Measurements from ENCODE around the gene REV3L.
"Not testable (repeated sequence)": the region's sequence is repeated elsewhere in the genome, so short reads cannot be mapped to it uniquely, and the experiment has no call there.

REV3L gene

GRCh38 chr6:111515259-111515658 is 32.2 kb upstream of the REV3L start:
- no peak for DNase-seq (ENCODE audit: low read depth)
- no peak overlapping the region for H3K4me3 ChIP-seq (ENCODE audit: control insufficient read depth, low read depth, low read length)
- TF ChIP-seq, protein P1, sequence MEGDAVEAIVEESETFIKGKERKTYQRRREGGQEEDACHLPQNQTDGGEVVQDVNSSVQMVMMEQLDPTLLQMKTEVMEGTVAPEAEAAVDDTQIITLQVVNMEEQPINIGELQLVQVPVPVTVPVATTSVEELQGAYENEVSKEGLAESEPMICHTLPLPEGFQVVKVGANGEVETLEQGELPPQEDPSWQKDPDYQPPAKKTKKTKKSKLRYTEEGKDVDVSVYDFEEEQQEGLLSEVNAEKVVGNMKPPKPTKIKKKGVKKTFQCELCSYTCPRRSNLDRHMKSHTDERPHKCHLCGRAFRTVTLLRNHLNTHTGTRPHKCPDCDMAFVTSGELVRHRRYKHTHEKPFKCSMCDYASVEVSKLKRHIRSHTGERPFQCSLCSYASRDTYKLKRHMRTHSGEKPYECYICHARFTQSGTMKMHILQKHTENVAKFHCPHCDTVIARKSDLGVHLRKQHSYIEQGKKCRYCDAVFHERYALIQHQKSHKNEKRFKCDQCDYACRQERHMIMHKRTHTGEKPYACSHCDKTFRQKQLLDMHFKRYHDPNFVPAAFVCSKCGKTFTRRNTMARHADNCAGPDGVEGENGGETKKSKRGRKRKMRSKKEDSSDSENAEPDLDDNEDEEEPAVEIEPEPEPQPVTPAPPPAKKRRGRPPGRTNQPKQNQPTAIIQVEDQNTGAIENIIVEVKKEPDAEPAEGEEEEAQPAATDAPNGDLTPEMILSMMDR (IDR thresholded peaks at IDR 0.05; ENCODE audit: control insufficient read depth, insufficient read depth, low read depth, low read length, missing control alignments): no peak

- not testable (repeated sequence) for DNase-seq (ENCODE audit: low read depth); H3K4me3 ChIP-seq (ENCODE audit: control insufficient read depth, low read depth, low read length)
Measured at GRCh38 chr6:111514531-111514930, 31.5 kb upstream of the REV3L start.

- DNase-seq (ENCODE audit: low read depth); H3K4me3 ChIP-seq (ENCODE audit: control insufficient read depth, low read depth, low read length): not testable (repeated sequence)
Measured at GRCh38 chr6:111507219-111507618, 24.2 kb upstream of the REV3L start.

DNA sequence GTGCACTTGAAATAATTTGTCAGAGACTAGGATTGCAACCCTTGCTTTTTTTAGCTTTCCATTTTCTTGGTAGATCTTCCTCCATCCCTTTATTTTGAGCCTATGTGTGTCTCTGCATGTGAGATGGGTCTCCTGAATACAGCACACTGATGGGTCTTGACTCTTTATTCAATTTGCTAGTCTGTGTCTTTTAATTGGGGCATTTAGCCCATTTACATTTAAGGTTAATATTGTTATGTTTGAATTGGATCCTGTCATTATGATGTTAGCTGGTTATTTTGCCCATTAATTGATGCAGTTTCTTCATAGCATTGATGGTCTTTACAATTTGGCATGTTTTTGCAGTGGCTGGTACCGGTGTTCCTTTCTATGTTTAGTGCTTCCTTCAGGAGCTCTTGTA is 22.5 kb upstream of the REV3L start:
- H3K4me3 ChIP-seq (ENCODE audit: control insufficient read depth, low read depth, low read length); DNase-seq (ENCODE audit: low read depth): not testable (repeated sequence)

DNA sequence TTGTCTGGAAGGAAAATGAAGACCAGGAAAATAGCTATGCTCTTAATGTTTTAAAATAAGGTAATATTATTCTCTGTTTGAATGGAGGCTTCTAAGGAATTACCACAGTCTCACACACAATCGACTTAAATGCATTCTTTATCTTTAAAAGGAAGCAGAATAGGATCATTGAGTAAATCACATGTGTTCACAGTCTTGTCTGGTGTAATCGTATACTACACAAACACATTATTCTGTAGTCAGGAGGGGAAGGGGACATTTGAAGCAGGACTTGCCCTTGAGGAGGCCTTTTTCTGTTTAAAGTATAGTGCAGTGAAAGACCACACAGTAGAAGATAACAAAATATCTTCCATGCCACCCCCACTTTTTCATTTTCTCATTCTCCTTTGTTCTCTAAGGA is 20.6 kb upstream of the REV3L start:
- no peak for DNase-seq (ENCODE audit: low read depth)
- TF ChIP-seq, protein P1 (IDR thresholded peaks at IDR 0.05; ENCODE audit: control insufficient read depth, insufficient read depth, low read depth, low read length, missing control alignments): no peak
- no peak overlapping the region for H3K4me3 ChIP-seq (ENCODE audit: control insufficient read depth, low read depth, low read length)

GRCh38 chr6:111503194-111503593 is 20.2 kb upstream of the REV3L start:
- TF ChIP-seq, protein P1 (IDR thresholded peaks at IDR 0.05; ENCODE audit: control insufficient read depth, insufficient read depth, low read depth, low read length, missing control alignments): no peak

DNA sequence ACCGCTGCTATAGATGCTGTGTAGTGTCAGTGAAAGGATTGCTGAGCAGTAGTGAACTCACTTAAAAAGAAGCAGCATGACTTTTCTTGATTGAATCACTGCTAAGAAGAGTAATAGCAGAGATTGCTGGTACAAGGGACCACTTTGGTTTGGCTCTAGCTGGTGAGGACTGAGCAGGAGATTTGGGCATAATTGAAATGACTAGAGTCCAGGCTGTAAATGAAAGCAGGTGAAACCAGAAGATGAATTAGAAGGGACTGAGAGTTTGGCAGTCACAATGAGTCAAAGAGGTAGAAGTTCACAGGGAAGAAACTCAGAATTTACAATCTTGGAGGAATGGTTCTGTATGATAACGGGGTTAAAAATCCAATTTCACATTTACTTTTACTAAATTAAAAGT is 19.1 kb upstream of the REV3L start:
- no peak for DNase-seq (ENCODE audit: low read depth)
- TF ChIP-seq, protein P1 (IDR thresholded peaks at IDR 0.05; ENCODE audit: control insufficient read depth, insufficient read depth, low read depth, low read length, missing control alignments): no peak
- no peak overlapping the region for H3K4me3 ChIP-seq (ENCODE audit: control insufficient read depth, low read depth, low read length)

More at GRCh38 chr6:111503194-111503593, 20.2 kb upstream of the REV3L start:
- no peak for DNase-seq (ENCODE audit: low read depth)
- no peak overlapping the region for H3K4me3 ChIP-seq (ENCODE audit: control insufficient read depth, low read depth, low read length)

DNA sequence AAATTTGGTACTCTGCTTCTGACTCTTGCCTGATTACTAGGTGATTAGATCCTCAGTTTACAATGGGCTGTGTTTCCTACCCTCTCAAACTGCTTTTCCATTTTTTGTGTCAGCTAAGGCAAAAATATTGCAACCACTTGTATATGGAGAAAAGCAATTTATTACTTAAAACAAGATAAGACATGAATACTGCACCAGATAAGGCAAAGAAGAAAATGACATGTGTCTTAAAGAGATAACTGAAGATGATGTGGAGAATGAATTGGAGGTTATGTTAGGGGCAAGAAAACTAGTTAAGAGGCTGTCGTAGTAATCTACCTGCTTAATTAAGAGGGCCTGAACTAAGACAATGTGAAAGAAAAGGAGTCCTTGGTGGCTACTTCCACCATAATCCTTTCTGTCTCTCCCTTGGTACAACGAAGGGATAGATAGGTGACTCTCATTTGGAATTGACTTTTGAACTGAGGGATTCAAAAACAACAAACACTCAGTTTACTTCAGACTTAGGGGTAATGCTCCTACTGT is 16.3 kb upstream of the REV3L start:
- DNase-seq (ENCODE audit: low read depth): no peak
- TF ChIP-seq, protein P1 (IDR thresholded peaks at IDR 0.05; ENCODE audit: control insufficient read depth, insufficient read depth, low read depth, low read length, missing control alignments): no peak
- no peak overlapping the region for H3K4me3 ChIP-seq (ENCODE audit: control insufficient read depth, low read depth, low read length)

Data from AG09309 (cell line).